ENCODE data around the gene PSG5. TPM values are rescaled to one million over a fixed set of nuclear protein-coding genes. Genes with fewer than 3 reads are reported as not detected.
"Not testable (repeated sequence)": the region's sequence is repeated elsewhere in the genome, so short reads cannot be mapped to it uniquely, and the experiment has no call there.

The PSG5 gene
- total RNA-seq, 4 donors from 2014 or later, result not detected

DNA sequence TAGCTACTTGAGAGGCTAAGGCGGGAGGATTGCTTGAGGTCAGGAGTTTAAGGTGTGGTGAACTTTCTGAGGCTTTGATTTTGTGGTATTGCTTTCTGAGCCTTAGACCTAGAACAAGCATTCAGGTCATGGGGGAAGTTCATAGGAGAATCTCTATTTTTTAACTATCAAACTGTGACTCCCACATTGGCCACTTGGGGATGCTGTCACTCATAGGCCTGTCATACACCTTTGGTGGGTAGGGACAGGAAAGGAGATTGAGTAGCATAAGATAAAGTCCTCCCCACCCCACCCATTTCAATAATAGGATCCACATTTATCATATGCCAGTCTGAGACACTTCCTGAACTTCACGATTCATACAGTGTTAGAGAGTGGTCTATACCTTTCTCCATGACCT is 62.0 kb downstream of the PSG5 start:
- H3K27me3 ChIP-seq, result no peaks in the 10 kb centered on the region
- H3K9me3 ChIP-seq, result no peaks in the 10 kb centered on the region
- no peak overlapping the region for H3K4me3 ChIP-seq (replicated peaks in 1 of 3)
- 75 to 76% methylated on average over 2 of the region's 2 CpGs for WGBS, 2 donors
- DNase-seq, result no peak
- H3K27ac ChIP-seq, result no peak overlapping the region
- intact Hi-C loops (cut with DNase I), result no loop called here
- no peaks in the 10 kb centered on the region for H3K36me3 ChIP-seq
- TF ChIP-seq, protein P1, sequence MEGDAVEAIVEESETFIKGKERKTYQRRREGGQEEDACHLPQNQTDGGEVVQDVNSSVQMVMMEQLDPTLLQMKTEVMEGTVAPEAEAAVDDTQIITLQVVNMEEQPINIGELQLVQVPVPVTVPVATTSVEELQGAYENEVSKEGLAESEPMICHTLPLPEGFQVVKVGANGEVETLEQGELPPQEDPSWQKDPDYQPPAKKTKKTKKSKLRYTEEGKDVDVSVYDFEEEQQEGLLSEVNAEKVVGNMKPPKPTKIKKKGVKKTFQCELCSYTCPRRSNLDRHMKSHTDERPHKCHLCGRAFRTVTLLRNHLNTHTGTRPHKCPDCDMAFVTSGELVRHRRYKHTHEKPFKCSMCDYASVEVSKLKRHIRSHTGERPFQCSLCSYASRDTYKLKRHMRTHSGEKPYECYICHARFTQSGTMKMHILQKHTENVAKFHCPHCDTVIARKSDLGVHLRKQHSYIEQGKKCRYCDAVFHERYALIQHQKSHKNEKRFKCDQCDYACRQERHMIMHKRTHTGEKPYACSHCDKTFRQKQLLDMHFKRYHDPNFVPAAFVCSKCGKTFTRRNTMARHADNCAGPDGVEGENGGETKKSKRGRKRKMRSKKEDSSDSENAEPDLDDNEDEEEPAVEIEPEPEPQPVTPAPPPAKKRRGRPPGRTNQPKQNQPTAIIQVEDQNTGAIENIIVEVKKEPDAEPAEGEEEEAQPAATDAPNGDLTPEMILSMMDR (IDR thresholded peaks at IDR 0.05), result no peak
- TF ChIP-seq POLR2A (IDR thresholded peaks at IDR 0.05), result no peak
- no peaks in the 10 kb centered on the region for H3K4me1 ChIP-seq

- intact Hi-C loops (cut with DNase I); H3K27me3 ChIP-seq; H3K4me3 ChIP-seq (replicated peaks in 1 of 3); DNase-seq; H3K27ac ChIP-seq; H3K4me1 ChIP-seq; H3K9me3 ChIP-seq; H3K36me3 ChIP-seq: not testable (repeated sequence)
- 75 to 78% methylated on average over 11 of the region's 11 CpGs for WGBS, 2 donors
These were observed 65.8 kb downstream of the PSG5 start for GRCh38 chr19:43120433-43121026.

DNA sequence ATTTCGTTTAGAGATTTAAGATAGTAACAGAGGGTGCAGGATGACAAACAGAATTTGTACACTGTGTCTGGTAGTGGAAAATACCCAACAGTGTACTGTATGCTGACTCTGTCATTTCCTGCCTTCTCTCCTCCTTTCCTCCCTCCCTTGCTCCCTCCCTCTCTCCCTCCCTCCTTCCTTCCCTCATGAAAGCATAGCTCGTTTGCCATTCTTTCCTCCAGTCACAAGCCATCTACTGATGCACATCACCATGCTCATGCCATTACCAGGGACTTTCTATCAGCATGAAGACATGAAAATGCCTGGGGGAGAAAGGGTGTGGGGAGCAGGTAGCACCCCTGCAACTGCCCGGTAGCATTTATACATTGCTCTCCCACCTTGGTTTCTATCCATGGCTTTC is 66.8 kb downstream of the PSG5 start:
- DNase-seq; H3K4me1 ChIP-seq; H3K9me3 ChIP-seq; H3K27me3 ChIP-seq; H3K4me3 ChIP-seq (replicated peaks in 1 of 3); intact Hi-C loops (cut with DNase I); H3K36me3 ChIP-seq; H3K27ac ChIP-seq: not testable (repeated sequence)
- 71 to 83% methylated on average over 3 of the region's 3 CpGs for WGBS, 2 donors

Other genes starting within 250 kb of the PSG5 start
- gene PSG7, start 249.3 kb downstream of the PSG5 start, total RNA-seq, result not detected
- gene PSG11, start 160.1 kb downstream of the PSG5 start, total RNA-seq, result not detected
- gene PSG2, start 103.8 kb downstream of the PSG5 start, total RNA-seq, result not detected
- gene PSG4, start 19.1 kb upstream of the PSG5 start, total RNA-seq, result not detected
- not detected for gene PSG9, start 83.0 kb upstream of the PSG5 start, total RNA-seq
- 1 to 10 TPM in 1 of 4 donors, under 1 TPM in 2, not detected in 1; 0.29 to 1.9 (median 0.59) TPM for gene CD177, start 167.2 kb upstream of the PSG5 start, total RNA-seq
- gene TEX101, start 228.4 kb upstream of the PSG5 start, total RNA-seq, result under 1 TPM in 1 of 4 donors, not detected in 3; 0.81 TPM